RWPE1 (cell line): ENCODE results near the gene ZNG1B.
A peak's percentile ranks its signal among the peaks of the same experiment; 100 is the strongest.
"Not testable (repeated sequence)": the region's sequence is repeated elsewhere in the genome, so short reads cannot be mapped to it uniquely, and the experiment has no call there.

Source experiments
- CTCF ChIA-PET: fragments of 350-600 bp; sonication (Branson Sonifier 250); formaldehyde crosslinking; extraction: SDS; loops from one replicate; lab custom pipeline; 2021; lab: Yijun Ruan, JAX
- POLR2A ChIA-PET: fragments of 400-600 bp; formaldehyde crosslinking; extraction: SDS; loops from one replicate; lab custom pipeline; 2020; ENCODE audit warnings: antibody characterized with exemption; ENCODE audit not compliant: low non-redundant PET; lab: Yijun Ruan, JAX
- DNase-seq: peaks from one replicate; pipeline ENCODE4 v3.0.0; 2012; ENCODE audit warnings: low spot score
- H3K27ac ChIP-seq: fragments of 450-650 bp; 2 replicates; pipeline ENCODE4 v1.5.1; 2017

The ZNG1B gene

GRCh38 chr2:113515995-113516394 is 78.5 kb downstream of the ZNG1B start:
- DNase-seq, CTCF ChIA-PET, H3K27ac ChIP-seq, POLR2A ChIA-PET: not testable (repeated sequence)

GRCh38 chr2:113517025-113517424 is 79.5 kb downstream of the ZNG1B start:
- H3K27ac ChIP-seq, POLR2A ChIA-PET, CTCF ChIA-PET, DNase-seq: not testable (repeated sequence)

- POLR2A ChIA-PET, H3K27ac ChIP-seq, DNase-seq, CTCF ChIA-PET: not testable (repeated sequence)
These were observed 83.3 kb downstream of the ZNG1B start for GRCh38 chr2:113520837-113521236.

GRCh38 chr2:113521492-113521891 is 84.0 kb downstream of the ZNG1B start:
- DNase-seq, CTCF ChIA-PET, POLR2A ChIA-PET, H3K27ac ChIP-seq: not testable (repeated sequence)

- CTCF ChIA-PET, H3K27ac ChIP-seq, POLR2A ChIA-PET: not testable (repeated sequence)
These were observed 87.5 kb downstream of the ZNG1B start for GRCh38 chr2:113524986-113525385.

GRCh38 chr2:113527350-113528045 is 90.0 kb downstream of the ZNG1B start:
- POLR2A ChIA-PET, CTCF ChIA-PET, H3K27ac ChIP-seq, DNase-seq: not testable (repeated sequence)

More at GRCh38 chr2:113524986-113525385, 87.5 kb downstream of the ZNG1B start:
- not testable (repeated sequence) for DNase-seq

GRCh38 chr2:113528126-113528525 is 90.6 kb downstream of the ZNG1B start:
- CTCF ChIA-PET, DNase-seq, POLR2A ChIA-PET, H3K27ac ChIP-seq: not testable (repeated sequence)

- DNase-seq, POLR2A ChIA-PET, CTCF ChIA-PET, H3K27ac ChIP-seq: not testable (repeated sequence)
These were observed 91.4 kb downstream of the ZNG1B start for GRCh38 chr2:113528904-113529303.

- DNase-seq, H3K27ac ChIP-seq, CTCF ChIA-PET, POLR2A ChIA-PET: not testable (repeated sequence)
These were observed 95.5 kb downstream of the ZNG1B start for GRCh38 chr2:113532991-113533390.

GRCh38 chr2:113536573-113536972 is 99.1 kb downstream of the ZNG1B start:
- DNase-seq, POLR2A ChIA-PET, CTCF ChIA-PET, H3K27ac ChIP-seq: not testable (repeated sequence)

GRCh38 chr2:113540834-113541203 is 103.3 kb downstream of the ZNG1B start:
- H3K27ac ChIP-seq, POLR2A ChIA-PET, DNase-seq, CTCF ChIA-PET: not testable (repeated sequence)

- POLR2A ChIA-PET, H3K27ac ChIP-seq, CTCF ChIA-PET: not testable (repeated sequence)
- DNase-seq, result peak; percentile 0
These were observed 103.9 kb downstream of the ZNG1B start for GRCh38 chr2:113541204-113541975.

GRCh38 chr2:113541976-113542485 is 104.5 kb downstream of the ZNG1B start:
- POLR2A ChIA-PET, DNase-seq, H3K27ac ChIP-seq, CTCF ChIA-PET: not testable (repeated sequence)

- POLR2A ChIA-PET, DNase-seq, CTCF ChIA-PET, H3K27ac ChIP-seq: not testable (repeated sequence)
These were observed 105.0 kb downstream of the ZNG1B start for GRCh38 chr2:113542529-113542928.
